CD4-positive, alpha-beta T cell (primary cell): ENCODE measurements around the gene TRIM47. TPM values are rescaled to one million over a fixed set of nuclear protein-coding genes. Genes with fewer than 3 reads are reported as not detected.
"Not testable (repeated sequence)": the region's sequence is repeated elsewhere in the genome, so short reads cannot be mapped to it uniquely, and the experiment has no call there.

Experiments
- ATAC-seq: fragments of 200-7000 bp; cut with Tn5 transposase; one replicate; pipeline ENCODE4 v1.10.0; 2022; ENCODE audit warnings: mild to moderate bottlenecking; ENCODE audit not compliant: poor library complexity
- CTCF ChIA-PET: fragments of 350-600 bp; sonication (Branson Sonifier 250); formaldehyde crosslinking; loops from one replicate; lab custom pipeline; 2021; ENCODE audit warnings: antibody characterized with exemption, inconsistent platforms; lab: Charles Lee
- POLR2A ChIA-PET: fragments of 350-600 bp; sonication (Branson Sonifier 250); formaldehyde crosslinking; loops from one replicate; lab custom pipeline; 2021; ENCODE audit warnings: antibody characterized with exemption, inconsistent platforms; lab: Charles Lee
- DNase-seq, 14 experiments: peaks; one replicate each; pipeline ENCODE4 v3.0.0-alpha.2; 2013 to 2020; ENCODE audit warnings: mixed read lengths in 2 of 14
- H3K27ac ChIP-seq, 2 donors: one replicate each; pipeline versions ENCODE4 v1.5.1 to v1.7.0; 2013; ENCODE audit warnings: low read length in 2 of 2, low read depth in 1 of 2, mild to moderate bottlenecking in 1 of 2
- H3K27me3 ChIP-seq, 2 experiments: 1 replicate in 1 of 2; 2 replicates in 1 of 2; pipeline versions ENCODE4 v1.6.1 to v1.7.0; 2013; ENCODE audit warnings: low read length in 2 of 2, control low read depth in 1 of 2, mild to moderate bottlenecking in 1 of 2, moderate library complexity in 1 of 2; ENCODE audit not compliant: insufficient read depth in 2 of 2, control insufficient read depth in 1 of 2
- H3K36me3 ChIP-seq: one replicate; pipeline ENCODE4 v1.6.1; 2013; ENCODE audit warnings: low read length, control low read depth; ENCODE audit not compliant: insufficient read depth
- H3K4me1 ChIP-seq: one replicate; pipeline ENCODE4 v1.6.1; 2013; ENCODE audit warnings: low read length, control low read depth; ENCODE audit not compliant: insufficient read depth
- H3K4me3 ChIP-seq: one replicate; pipeline ENCODE4 v1.5.1; 2013; ENCODE audit warnings: mild to moderate bottlenecking, low read length, moderate library complexity
- H3K9me3 ChIP-seq, 2 experiments: 1 replicate in 1 of 2; 2 replicates in 1 of 2; pipeline versions ENCODE4 v1.6.1 to v1.7.0; 2013; ENCODE audit warnings: low read length in 2 of 2, mild to moderate bottlenecking in 2 of 2, control low read depth in 1 of 2, moderate library complexity in 1 of 2; ENCODE audit not compliant: control insufficient read depth in 1 of 2, insufficient read depth in 1 of 2
- H3K27ac Mint-ChIP-seq: one replicate; pipeline ENCODE4 v1.8.0; 2020; ENCODE audit warnings: mixed read lengths
- H3K27me3 Mint-ChIP-seq: one replicate; pipeline ENCODE4 v1.8.0; 2021; ENCODE audit warnings: mixed read lengths
- H3K36me3 Mint-ChIP-seq: one replicate; pipeline ENCODE4 v1.8.0; 2021; ENCODE audit warnings: low read depth, mixed read lengths
- H3K4me1 Mint-ChIP-seq: one replicate; pipeline ENCODE4 v1.8.0; 2021; ENCODE audit warnings: low read depth, mixed read lengths
- H3K4me3 Mint-ChIP-seq: one replicate; pipeline ENCODE4 v1.8.0; 2020; ENCODE audit warnings: mild to moderate bottlenecking, mixed read lengths
- H3K9me3 Mint-ChIP-seq: one replicate; pipeline ENCODE4 v1.8.0; 2020; ENCODE audit warnings: mixed read lengths
- CTCF ChIP-seq: fragments of 200-600 bp; IDR thresholded peaks from one replicate; pipeline ENCODE4 v1.8.0; 2022; ENCODE audit warnings: antibody characterized with exemption, mild to moderate bottlenecking
- intact Hi-C, 2 experiments: fragments of 100-400 bp; cut with DNase I in 1 of 2; cut with micrococcal nuclease in 1 of 2; formaldehyde crosslinking; loops; one replicate each; pipeline versions ENCODE4 v1.15.1 to v1.9.0; 2023 to 2025; cut with DNase I, micrococcal nuclease
- total RNA-seq, 174 experiments: library from RNA in 2 of 174; stranded (reverse) in 2 of 174; gene quantifications; one replicate each; pipeline ENCODE4 v1.2.3 and lab custom pipeline; 2021 to 2026

Gene TRIM47
- total RNA-seq, 2 experiments from 2014 or later = 2.3 to 2.8 TPM

- no peak for TF ChIP-seq CTCF
- H3K27me3 Mint-ChIP-seq = no peaks in the 10 kb centered on the region
- intact Hi-C loops = no loop called here
- Histone ChIP-seq H3K9me3 (no peaks in the 10 kb centered on the region), H3K4me1 (peaks cover 34% of the 10 kb centered on the region), H3K27me3 (no peaks in the 10 kb centered on the region), H3K36me3 (no peaks in the 10 kb centered on the region), H3K4me3 (no peak overlapping the region), H3K27ac (peak overlapping the region; percentile 31 to 68)
- DNase-seq = peak in 5 of 14 experiments; percentile 34 to 76 (median 67)
- peak overlapping the region; percentile 59 for H3K4me3 Mint-ChIP-seq
- ATAC-seq = peak; percentile 66
- ChIA-PET POLR2A (interaction anchor here (0.6 to 1.6 kb wide), 8 partner anchors 8 to 88 kb away, joined by 3 to 22 read pairs (median 5); partner anchors contain the start of genes TRIM65 and WBP2), CTCF (interaction anchor here (1.1 to 1.9 kb wide), 3 partner anchors 12 to 32 kb away, joined by 3 to 16 read pairs (median 5); partner anchors contain the start of genes TRIM47, TRIM65 and UNC13D)
- H3K27ac Mint-ChIP-seq = peak overlapping the region; percentile 77
- H3K9me3 Mint-ChIP-seq = no peaks in the 10 kb centered on the region
- peaks cover 25% of the 10 kb centered on the region for H3K4me1 Mint-ChIP-seq
- H3K36me3 Mint-ChIP-seq = no peaks in the 10 kb centered on the region
Measured at GRCh38 chr17:75864448-75864871, 13.9 kb downstream of the TRIM47 start.

- no peak overlapping the region for H3K27ac Mint-ChIP-seq
- intact Hi-C loops = no loop called here
- Histone ChIP-seq H3K4me1 (peaks cover 51% of the 10 kb centered on the region), H3K9me3 (no peaks in the 10 kb centered on the region), H3K27ac (no peak overlapping the region), H3K27me3 (no peaks in the 10 kb centered on the region), H3K4me3 (no peak overlapping the region), H3K36me3 (no peaks in the 10 kb centered on the region)
- ChIA-PET POLR2A (interaction anchor here (1.5 to 3.0 kb wide), 3 partner anchors 11 to 17 kb away, joined by 4 to 13 read pairs (median 10); partner anchors contain the start of gene TRIM47), CTCF (interaction anchor here (1.2 to 2.5 kb wide), 4 partner anchors 11 to 83 kb away, joined by 3 to 20 read pairs (median 5); partner anchors contain the start of gene TRIM47)
- H3K4me1 Mint-ChIP-seq = peaks cover 35% of the 10 kb centered on the region
- H3K9me3 Mint-ChIP-seq = no peaks in the 10 kb centered on the region
- no peak overlapping the region for H3K4me3 Mint-ChIP-seq
- ATAC-seq = no peak
- H3K36me3 Mint-ChIP-seq = no peaks in the 10 kb centered on the region
- TF ChIP-seq CTCF = no peak
- no peaks in the 10 kb centered on the region for H3K27me3 Mint-ChIP-seq
- no peak for DNase-seq
Measured at GRCh38 chr17:75861927-75862317, 16.5 kb downstream of the TRIM47 start.

GRCh38 chr17:75859358-75859757 is 19.0 kb downstream of the TRIM47 start:
- not testable (repeated sequence) for H3K27me3 ChIP-seq, H3K27ac Mint-ChIP-seq, H3K4me3 Mint-ChIP-seq, H3K9me3 ChIP-seq, H3K27me3 Mint-ChIP-seq, ATAC-seq, H3K4me3 ChIP-seq, H3K9me3 Mint-ChIP-seq, H3K27ac ChIP-seq, H3K36me3 Mint-ChIP-seq, DNase-seq, H3K36me3 ChIP-seq
- CTCF ChIA-PET = interaction anchor here (0.8 to 1.0 kb wide), 2 partner anchors 20 to 37 kb away, joined by 3 to 4 read pairs; partner anchors contain the start of genes TRIM47 and TRIM65
- H3K4me1 ChIP-seq = peaks cover 53% of the 10 kb centered on the region
- intact Hi-C loops = loop anchor here in 1 of 2 experiments (10.0 kb wide), 1 partner anchor 335 kb away; the partner anchor contains the start of gene LLGL2
- H3K4me1 Mint-ChIP-seq = peaks cover 28% of the 10 kb centered on the region
- POLR2A ChIA-PET = interaction anchor here (0.8 to 1.5 kb wide), 3 partner anchors 17 to 79 kb away, joined by 5 read pairs; partner anchors contain the start of gene TRIM65
